Measurements from ENCODE around the gene TMEM151B. TPM values are rescaled to one million over a fixed set of nuclear protein-coding genes. Genes with fewer than 3 reads are reported as not detected.
A peak's percentile ranks its signal among the peaks of the same experiment; 100 is the strongest.

Gene TMEM151B
- total RNA-seq, 4 donors from 2014 or later, result 0.39 to 0.98 (median 0.46) TPM

- Histone ChIP-seq H3K27ac (replicated peaks in 1 of 4) (no peak overlapping the region), H3K9me3 (no peaks in the 10 kb centered on the region), H3K36me3 (peaks cover 0 to 30% (median 14%) of the 10 kb centered on the region in 4 donors), H3K27me3 (no peaks in the 10 kb centered on the region), H3K4me1 (peaks cover 35 to 62% (median 50%) of the 10 kb centered on the region in 4 donors), H3K4me3 (no peak overlapping the region)
- TF ChIP-seq POLR2A (IDR thresholded peaks at IDR 0.05; ENCODE audit: low read depth) (no peak), CTCF (IDR thresholded peaks at IDR 0.05) (no peak), POLR2AphosphoS5 (IDR thresholded peaks at IDR 0.05) (no peak), EP300 (IDR thresholded peaks at IDR 0.05) (no peak)
- WGBS, result 93% methylated on average over 6 of the region's 6 CpGs
- DNase-seq (ENCODE audit: extremely low spot score), result no peak
- intact Hi-C loops (cut with DNase I), result no loop called here
These were observed 9.6 kb upstream of the TMEM151B start for GRCh38 chr6:44260451-44261297.

DNA sequence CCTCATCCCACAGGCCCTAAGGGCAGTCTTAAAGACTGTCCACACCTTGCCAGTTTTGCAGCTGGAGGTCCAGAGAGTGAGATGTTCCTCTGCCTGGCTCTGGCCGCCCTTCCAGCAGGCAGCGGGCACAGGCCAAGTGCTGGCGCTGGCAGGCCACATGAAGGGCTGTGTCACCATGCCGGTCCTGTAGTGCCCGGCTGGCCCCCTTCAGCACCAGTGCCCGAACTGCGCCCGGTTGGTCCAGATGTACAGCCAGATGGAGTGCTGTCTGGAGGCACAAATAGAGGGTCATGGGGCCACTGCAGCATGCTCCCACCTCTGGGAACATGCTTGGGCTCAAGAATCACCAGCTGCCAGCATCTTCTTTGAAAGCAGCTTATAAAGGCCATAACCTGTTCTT is 8.7 kb upstream of the TMEM151B start:
- Histone ChIP-seq H3K27me3 (no peaks in the 10 kb centered on the region), H3K4me3 (no peak overlapping the region), H3K36me3 (peaks cover 0 to 27% (median 10%) of the 10 kb centered on the region in 4 donors), H3K9me3 (no peaks in the 10 kb centered on the region), H3K4me1 (peaks cover 26 to 56% (median 43%) of the 10 kb centered on the region in 4 donors), H3K27ac (replicated peaks in 1 of 4) (no peak overlapping the region)
- 95% methylated on average over 4 of the region's 8 CpGs for WGBS
- no peak for TF ChIP-seq POLR2A (IDR thresholded peaks at IDR 0.05; ENCODE audit: low read depth)
- no peak for TF ChIP-seq POLR2AphosphoS5 (IDR thresholded peaks at IDR 0.05)
- no peak for TF ChIP-seq CTCF (IDR thresholded peaks at IDR 0.05)
- TF ChIP-seq EP300 (IDR thresholded peaks at IDR 0.05), result no peak
- DNase-seq (ENCODE audit: extremely low spot score), result no peak
- intact Hi-C loops (cut with DNase I), result no loop called here

DNA sequence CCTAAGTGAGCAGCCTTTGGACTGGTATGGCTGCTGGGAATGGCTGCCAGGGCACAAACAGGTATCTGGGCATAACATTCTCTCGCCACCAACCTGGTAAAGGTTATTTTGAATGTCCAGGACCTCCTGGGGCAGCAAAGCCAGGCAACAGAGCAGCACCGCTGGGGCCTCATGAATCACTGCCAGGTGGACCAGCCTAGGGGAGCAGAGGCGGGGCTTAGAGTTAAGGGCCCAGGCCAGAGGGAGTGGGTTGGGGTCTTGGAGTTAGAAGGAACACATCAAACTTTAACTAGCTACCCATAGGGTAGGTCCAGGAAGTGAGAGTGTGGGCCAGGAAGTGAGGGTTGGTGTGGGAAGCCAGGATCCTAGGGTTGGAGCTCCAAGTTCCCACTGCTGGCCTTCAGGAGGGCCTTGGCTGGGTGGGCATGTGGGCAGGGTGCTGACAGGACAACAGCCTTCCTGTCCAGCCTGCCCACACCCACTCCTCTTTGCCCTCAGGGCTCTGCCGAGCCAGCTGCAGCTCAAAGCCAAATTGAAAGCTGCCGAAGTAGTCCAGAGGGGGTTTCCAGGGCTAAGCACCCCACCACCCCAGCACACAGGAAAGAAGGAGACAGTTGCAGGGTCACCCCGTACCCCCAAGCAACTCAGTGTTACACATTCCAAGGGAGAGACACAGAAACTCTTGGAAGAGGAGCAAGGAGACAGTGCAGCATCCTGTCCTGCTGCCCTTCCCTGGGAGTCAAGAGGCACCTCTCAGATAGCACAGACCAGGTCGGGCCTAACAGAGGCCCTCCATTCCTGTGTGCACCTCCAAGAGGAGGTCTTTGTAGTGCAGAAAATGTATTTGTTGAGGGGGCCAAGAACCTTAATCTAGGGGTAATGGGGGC is 7.5 kb upstream of the TMEM151B start:
- TF ChIP-seq POLR2AphosphoS5 (IDR thresholded peaks at IDR 0.05) (no peak), POLR2A (IDR thresholded peaks at IDR 0.05; ENCODE audit: low read depth) (no peak), CTCF (IDR thresholded peaks at IDR 0.05) (no peak), EP300 (IDR thresholded peaks at IDR 0.05) (no peak)
- Histone ChIP-seq H3K4me3 (peak overlapping the region; percentile 75 to 86 (median 80)), H3K36me3 (peaks cover 0 to 27% (median 10%) of the 10 kb centered on the region in 4 donors), H3K9me3 (no peaks in the 10 kb centered on the region), H3K4me1 (peaks cover 24 to 49% (median 38%) of the 10 kb centered on the region in 4 donors), H3K27ac (replicated peaks in 1 of 4) (no peak overlapping the region), H3K27me3 (no peaks in the 10 kb centered on the region)
- 84% methylated on average over 7 of the region's 7 CpGs for WGBS
- intact Hi-C loops (cut with DNase I), result no loop called here
- DNase-seq (ENCODE audit: extremely low spot score), result no peak

DNA sequence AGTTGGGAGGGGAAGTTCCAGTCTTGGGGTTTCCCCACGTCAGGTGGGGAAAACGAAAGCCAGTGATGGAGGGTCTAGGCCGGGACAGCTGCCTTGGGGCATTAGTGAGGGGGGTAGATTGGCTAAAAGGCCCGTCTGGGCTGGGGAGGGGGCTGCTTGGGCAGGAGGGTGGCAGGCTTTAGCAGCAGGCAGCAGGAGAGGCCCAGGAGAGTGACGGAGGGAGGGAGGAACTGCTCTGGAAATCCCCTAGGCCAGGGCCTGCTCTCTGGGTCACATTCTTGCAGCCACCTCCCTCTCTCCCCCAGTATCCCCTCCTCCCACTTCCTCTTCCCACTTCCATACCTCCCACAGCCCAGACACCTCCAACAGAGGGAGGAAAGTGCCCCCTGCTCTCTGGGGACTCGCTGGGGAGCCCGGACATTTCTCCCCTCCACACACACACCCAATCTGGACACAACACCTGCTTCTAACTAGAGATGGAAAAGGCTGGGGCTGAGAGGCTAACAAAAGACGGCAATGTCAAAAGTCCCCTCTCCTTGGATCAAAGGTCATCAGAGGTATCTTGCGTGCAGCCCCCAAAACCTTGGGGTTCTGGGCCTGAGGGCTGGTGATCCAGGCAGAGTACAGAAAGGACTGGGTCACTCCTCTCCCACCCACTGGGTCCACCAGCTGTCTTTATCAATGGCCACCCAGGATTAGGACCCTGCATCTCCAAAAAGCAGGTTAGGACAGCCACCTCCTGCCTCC is 6.7 kb upstream of the TMEM151B start:
- DNase-seq (ENCODE audit: extremely low spot score), result no peak
- Histone ChIP-seq H3K27ac (replicated peaks in 1 of 4) (peak overlapping the region in 1 of 4 donors; percentile 87), H3K9me3 (no peaks in the 10 kb centered on the region), H3K4me3 (peak overlapping the region; percentile 75 to 86 (median 80)), H3K36me3 (peaks cover 0 to 25% (median 9%) of the 10 kb centered on the region in 4 donors), H3K4me1 (peaks cover 21 to 44% (median 33%) of the 10 kb centered on the region in 4 donors), H3K27me3 (peaks cover 0 to 8% (median under 1%) of the 10 kb centered on the region in 4 donors)
- WGBS, result 55% methylated on average over 9 of the region's 9 CpGs
- intact Hi-C loops (cut with DNase I), result no loop called here
- TF ChIP-seq POLR2AphosphoS5 (IDR thresholded peaks at IDR 0.05) (no peak), EP300 (IDR thresholded peaks at IDR 0.05) (no peak), CTCF (IDR thresholded peaks at IDR 0.05) (no peak), POLR2A (IDR thresholded peaks at IDR 0.05; ENCODE audit: low read depth) (no peak)

Measured in esophagus muscularis mucosa (tissue), 4 donors.